K562 (cell line): ENCODE data around the gene PAFAH1B2. TPM values are rescaled to one million over a fixed set of nuclear protein-coding genes. Genes with fewer than 3 reads are reported as not detected.

ENCODE experiments used
- ATAC-seq: fragments of 200-7000 bp; cut with Tn5 transposase; 3 replicates; pipeline ENCODE4 v1.9.1; 2020; ENCODE audit warnings: moderate library complexity
- BruUV-seq: library from RNA; stranded (reverse); fragments of 400-500 nt; replicated peaks from 2 replicates; lab custom pipeline; 2021; lab: Mats Ljungman, UMichigan
- CTCF ChIA-PET: fragments of 300-600 bp; formaldehyde crosslinking; extraction: SDS; loops from one replicate; lab custom pipeline; 2021; ENCODE audit warnings: low intra/inter-chr PET ratio; lab: Yijun Ruan, JAX
- POLR2A ChIA-PET: fragments of 300-600, 350-650 bp; sonication (Branson Sonifier 250); formaldehyde crosslinking; extraction: SDS; loops from one replicate; lab custom pipeline; 2021; ENCODE audit warnings: antibody characterized with exemption, inconsistent platforms; lab: Yijun Ruan, JAX
- DNase-seq, 4 experiments: peaks; one replicate each; pipeline versions ENCODE4 v3.0.0 to v3.0.0-alpha.2; 2011 to 2018; ENCODE audit warnings: low spot score in 3 of 4, mixed read lengths in 3 of 4; ENCODE audit errors: extremely low read depth in 1 of 4
- FAIRE-seq: peaks from 2 replicates; lab custom pipeline; 2011; peaks lifted over from hg19 to GRCh38; lab: Jason Lieb, UNC
- H2AFZ ChIP-seq: 2 replicates; pipeline ENCODE4 v1.6.0; 2011; ENCODE audit warnings: low read depth, low read length, control low read depth, inconsistent platforms
- H3K27ac ChIP-seq: fragments of 200-600 bp; 3 replicates; pipeline ENCODE4 v1.8.0; 2011; ENCODE audit warnings: low read depth, mild to moderate bottlenecking, control low read depth, inconsistent platforms, low read length, moderate library complexity, mixed read lengths; ENCODE audit errors: extremely low read depth
- H3K27me3 ChIP-seq, 2 experiments: fragments of 300-600 bp in 1 of 2; 2 replicates in 1 of 2; 3 replicates in 1 of 2; pipeline versions ENCODE4 v1.6.0 to v1.8.0; 2011; ENCODE audit warnings: inconsistent platforms in 2 of 2, low read length in 2 of 2, mild to moderate bottlenecking in 1 of 2, mixed read lengths in 1 of 2, moderate library complexity in 1 of 2; ENCODE audit not compliant: control insufficient read depth in 2 of 2, insufficient read depth in 2 of 2
- H3K36me3 ChIP-seq: fragments of 300-600 bp; 3 replicates; pipeline ENCODE4 v1.8.0; 2011; ENCODE audit warnings: mild to moderate bottlenecking, low read length, inconsistent platforms; ENCODE audit not compliant: control insufficient read depth, insufficient read depth
- H3K4me1 ChIP-seq, 2 experiments: fragments of 200-600 bp in 1 of 2; replicated peaks in 1 of 2; 2 replicates in 1 of 2; 3 replicates in 1 of 2; pipeline versions ENCODE4 v1.5.1 to v1.8.0; 2011; ENCODE audit warnings: inconsistent platforms in 2 of 2, low read length in 2 of 2, mild to moderate bottlenecking in 1 of 2, mixed read lengths in 1 of 2, moderate library complexity in 1 of 2; ENCODE audit not compliant: control insufficient read depth in 2 of 2, insufficient read depth in 2 of 2
- H3K4me2 ChIP-seq: 2 replicates; pipeline ENCODE4 v1.6.1; 2011; ENCODE audit warnings: low read length, control low read depth, inconsistent platforms, mixed read lengths; ENCODE audit not compliant: insufficient read depth
- H3K4me3 ChIP-seq: fragments of 200-600 bp; sonication (generic), shearing (Covaris generic); 2 replicates; pipeline ENCODE4 v1.5.1; 2016; ENCODE audit warnings: control low read depth, inconsistent platforms
- H3K79me2 ChIP-seq: fragments of 200-600 bp; 3 replicates; pipeline ENCODE4 v1.8.0; 2011; ENCODE audit warnings: low read length, inconsistent platforms; ENCODE audit not compliant: control insufficient read depth, insufficient read depth
- H3K9ac ChIP-seq, 2 experiments: 2 replicates each; pipeline versions ENCODE4 v1.6.0 to v1.6.1; 2011; ENCODE audit warnings: low read depth in 2 of 2, low read length in 2 of 2, control low read depth in 1 of 2, inconsistent platforms in 1 of 2, mild to moderate bottlenecking in 1 of 2, mixed read lengths in 1 of 2; ENCODE audit not compliant: insufficient read depth in 1 of 2
- H3K9me1 ChIP-seq: one replicate; pipeline ENCODE4 v1.6.0; 2011; ENCODE audit warnings: inconsistent platforms, mild to moderate bottlenecking, low read length, moderate library complexity; ENCODE audit not compliant: control insufficient read depth, insufficient read depth
- H3K9me3 ChIP-seq: replicated peaks from 2 replicates; pipeline ENCODE4 v1.5.1; 2011; ENCODE audit warnings: low read depth, low read length, inconsistent platforms; ENCODE audit not compliant: control insufficient read depth, insufficient read depth
- H4K20me1 ChIP-seq: replicated peaks from 2 replicates; pipeline ENCODE4 v1.6.1; 2011; ENCODE audit warnings: low read length, inconsistent platforms, mixed read lengths; ENCODE audit not compliant: control insufficient read depth, insufficient read depth
- DLX4 ChIP-seq: fragments of 250-450 bp; sonication (Bioruptor Pico); IDR thresholded peaks from 2 replicates; pipeline ENCODE4 v1.6.1; 2021; ENCODE audit warnings: mild to moderate bottlenecking
- ETV1 ChIP-seq: fragments of 450-650 bp; conservative IDR thresholded peaks from 2 replicates; pipeline ENCODE4 v1.6.1; 2016; ENCODE audit warnings: missing genetic modification characterization, control low read depth, low read depth, missing compliant biosample characterization
- HCFC1 ChIP-seq: IDR thresholded peaks from 2 replicates; pipeline ENCODE4 v1.6.1; 2012; ENCODE audit warnings: low read depth, low read length, improper control_type of control experiment
- HNRNPL ChIP-seq: fragments of 200-400 bp; formaldehyde crosslinking; IDR thresholded peaks from 2 replicates; pipeline ENCODE4 v1.6.1; 2017; ENCODE audit warnings: low read depth, mild to moderate bottlenecking, low read length
- MLLT1 ChIP-seq, 2 experiments: fragments of 450-650 bp; IDR thresholded peaks; 2 replicates each; pipeline ENCODE4 v1.6.1; 2016
- PRDM10 ChIP-seq: fragments of 450-650 bp; IDR thresholded peaks from 2 replicates; pipeline ENCODE4 v1.6.1; 2018; ENCODE audit not compliant: partially characterized antibody
- RBM15 ChIP-seq: fragments of 200-400 bp; formaldehyde crosslinking; IDR thresholded peaks from 2 replicates; pipeline ENCODE4 v1.6.1; 2018; ENCODE audit warnings: mild to moderate bottlenecking, low read length, moderate library complexity; ENCODE audit not compliant: insufficient read depth
- TRIM28 ChIP-seq: fragments of 450-650 bp; IDR thresholded peaks from 2 replicates; pipeline ENCODE4 v1.6.1; 2017
- ZBTB5 ChIP-seq: fragments of 450-650 bp; IDR thresholded peaks from 2 replicates; pipeline ENCODE4 v1.6.1; 2017; ENCODE audit warnings: antibody characterized with exemption
- ZC3H4 ChIP-seq: sonication (generic); formaldehyde crosslinking; IDR thresholded peaks from 2 replicates; pipeline ENCODE4 v1.9.0; 2021; ENCODE audit warnings: missing genetic modification reagents, borderline replicate concordance
- ZFP91 ChIP-seq: sonication (generic); formaldehyde crosslinking; IDR thresholded peaks from 2 replicates; pipeline ENCODE4 v1.8.0; 2022; ENCODE audit warnings: mild to moderate bottlenecking, missing genetic modification reagents
- WGBS: fragments of 100-300 bp; shearing (Covaris generic); methylation state at CpG from one replicate; pipeline ENCODE4 v1.1.6; 2016; ENCODE audit warnings: low coverage, mixed read lengths; ENCODE audit not compliant: insufficient coverage; ENCODE audit errors: missing lambda C conversion rate; 5-methylcytosine and 5-hydroxymethylcytosine counted together
- in situ Hi-C: fragments of 300-500 bp; cut with MboI; formaldehyde crosslinking; loops from 4 replicates; pipeline ENCODE4 v1.15.0; 2018; ENCODE audit warnings: inconsistent platforms, mixed read lengths
- intact Hi-C: fragments of 100-400 bp; cut with micrococcal nuclease; formaldehyde crosslinking; loops from 2 replicates; pipeline ENCODE4 v1.14.2; 2022
- polyA plus RNA-seq, 8 experiments: library from polyadenylated mRNA; depleted of rRNA in 4 of 8; stranded (reverse) in 5 of 8; unstranded in 3 of 8; fragments of >200 nt; fragmentation: Nextera tagmentation in 2 of 8; fragmentation: Illumina TruSeq in 1 of 8; extraction: Ambion mirVana in 2 of 8; extraction: Trizol in 1 of 8; gene quantifications; 2 replicates each; pipeline versions ENCODE4 v1.2.1 to v1.2.3, GENCODE V29; 2011 to 2014; ENCODE audit warnings: inconsistent platforms in 1 of 8, missing spikeins in 1 of 8
- total RNA-seq, 7 experiments: library from RNA; depleted of rRNA in 6 of 7; stranded (reverse); fragments of >200 nt in 6 of 7; fragmentation: Illumina TruSeq in 2 of 7; extraction: Trizol in 2 of 7; gene quantifications; 2 replicates each; pipeline versions ENCODE4 v1.2.1 to v1.2.3, GENCODE V29; 2011 to 2021; ENCODE audit warnings: low replicate concordance in 1 of 7

PAFAH1B2 gene
- total and polyA plus RNA-seq, 9 of the 15 experiments (the other 6 are each of a cell fraction or from before 2014, with no cell fraction given) = 27.8 to 94.7 (median 64.9) TPM

GRCh38 chr11:117200813-117201657, 56.9 kb downstream of the PAFAH1B2 start:
- CTCF ChIA-PET = no interaction called here
- Histone ChIP-seq H3K27ac (no peak overlapping the region), H3K4me2 (no peak overlapping the region), H3K9me3 (no peaks in the 10 kb centered on the region), H3K9me1 (no peaks in the 10 kb centered on the region), H2AFZ (no peak overlapping the region), H3K79me2 (no peaks in the 10 kb centered on the region), H3K4me1 (peaks cover 0 to 24% of the 10 kb centered on the region in 2 experiments; a peak in 3 of 5 replicates), H3K27me3 (no peaks in the 10 kb centered on the region), H3K36me3 (peaks cover 13% of the 10 kb centered on the region; the same call in 2 of the 3 replicates), H4K20me1 (no peaks in the 10 kb centered on the region; the same call in 1 of the 2 replicates), H3K4me3 (no peak overlapping the region), H3K9ac (no peak overlapping the region; a peak in 1 of 4 replicates)
- no peak for FAIRE-seq
- in situ Hi-C loops = no loop called here
- POLR2A ChIA-PET = interaction anchor here (0.6 kb wide), 1 partner anchor 10 kb away, joined by 3 read pairs; no protein-coding TSS in a partner anchor
- intact Hi-C loops = no loop called here
- DNase-seq = no peak
- no TSS peak for BruUV-seq
- 75% methylated on average over 12 of the region's 12 CpGs for WGBS
- no peak for ATAC-seq
- no peak for TF ChIP-seq ZC3H4
- TF ChIP-seq HNRNPL = no peak
- no peak for TF ChIP-seq TRIM28
- no peak for TF ChIP-seq ZBTB5
- no peak for TF ChIP-seq ZFP91
- no peak for TF ChIP-seq MLLT1 (IDR thresholded peaks at IDR 0.05)
- no peak for TF ChIP-seq HCFC1
- no peak for TF ChIP-seq RBM15
- no peak for TF ChIP-seq DLX4 (CRISPR knock-in tag)
- TF ChIP-seq ETV1 (tag) = no peak
- TF ChIP-seq PRDM10 = no peak
